Measurements from ENCODE around the gene PNPLA6.
A peak's percentile ranks its signal among the peaks of the same experiment; 100 is the strongest.

The PNPLA6 gene

GRCh38 chr19:7535047-7535997 lies at the start of gene PNPLA6:
Gene PNPLA6 (plus strand): TSS chr19:7535717. CDS start chr19:7535789, 72 bp downstream.
- peak; percentile 97 for DNase-seq

GRCh38 chr19:7486923-7487322 lies 48.6 kb upstream of the PNPLA6 start:
- no peak for DNase-seq

- peak; percentile 92 for DNase-seq
Observed at GRCh38 chr19:7488736-7489353, 46.7 kb upstream of the PNPLA6 start, which contains the start of gene PEX11G. Gene PEX11G (minus strand): TSS chr19:7489035. CDS start chr19:7489010, 25 bp downstream.

- DNase-seq = no peak
Observed at GRCh38 chr19:7489609-7490044, 45.9 kb upstream of the PNPLA6 start.

GRCh38 chr19:7492142-7492541 lies 43.4 kb upstream of the PNPLA6 start:
- DNase-seq = no peak

GRCh38 chr19:7492558-7492957 lies 43.0 kb upstream of the PNPLA6 start:
- no peak for DNase-seq

GRCh38 chr19:7494416-7495098 lies 41.0 kb upstream of the PNPLA6 start:
- no peak for DNase-seq

- no peak for DNase-seq
Observed at GRCh38 chr19:7497292-7497691, 38.2 kb upstream of the PNPLA6 start.

GRCh38 chr19:7500811-7501450 lies 34.6 kb upstream of the PNPLA6 start:
- peak; percentile 62 for DNase-seq

- DNase-seq = no peak
Observed at GRCh38 chr19:7502552-7502951, 33.0 kb upstream of the PNPLA6 start.

- DNase-seq = no peak
Observed at GRCh38 chr19:7504684-7505083, 30.8 kb upstream of the PNPLA6 start.

- DNase-seq = no peak
Observed at GRCh38 chr19:7505288-7505681, 30.2 kb upstream of the PNPLA6 start.

GRCh38 chr19:7505682-7506384 lies 29.7 kb upstream of the PNPLA6 start:
- DNase-seq = no peak

GRCh38 chr19:7506385-7507328 lies 28.9 kb upstream of the PNPLA6 start:
- peak; percentile 50 for DNase-seq

- no peak for DNase-seq
Observed at GRCh38 chr19:7507884-7508283, 27.6 kb upstream of the PNPLA6 start.

GRCh38 chr19:7509625-7510024 lies 25.9 kb upstream of the PNPLA6 start:
- DNase-seq = no peak

GRCh38 chr19:7512400-7512851 lies 23.1 kb upstream of the PNPLA6 start:
- DNase-seq = no peak

- no peak for DNase-seq
Observed at GRCh38 chr19:7513809-7514642, 21.5 kb upstream of the PNPLA6 start.

- DNase-seq = no peak
Observed at GRCh38 chr19:7515110-7515644, 20.3 kb upstream of the PNPLA6 start.
